Amniotic epithelial cell (primary cell): Measurements from ENCODE around the gene COL6A2.
A peak's percentile ranks its signal among the peaks of the same experiment; 100 is the strongest.

Experiments used
- DNase-seq: peaks from one replicate; pipeline ENCODE4 v3.0.0-alpha.2; 2010; ENCODE audit warnings: low read depth

Gene COL6A2

DNA sequence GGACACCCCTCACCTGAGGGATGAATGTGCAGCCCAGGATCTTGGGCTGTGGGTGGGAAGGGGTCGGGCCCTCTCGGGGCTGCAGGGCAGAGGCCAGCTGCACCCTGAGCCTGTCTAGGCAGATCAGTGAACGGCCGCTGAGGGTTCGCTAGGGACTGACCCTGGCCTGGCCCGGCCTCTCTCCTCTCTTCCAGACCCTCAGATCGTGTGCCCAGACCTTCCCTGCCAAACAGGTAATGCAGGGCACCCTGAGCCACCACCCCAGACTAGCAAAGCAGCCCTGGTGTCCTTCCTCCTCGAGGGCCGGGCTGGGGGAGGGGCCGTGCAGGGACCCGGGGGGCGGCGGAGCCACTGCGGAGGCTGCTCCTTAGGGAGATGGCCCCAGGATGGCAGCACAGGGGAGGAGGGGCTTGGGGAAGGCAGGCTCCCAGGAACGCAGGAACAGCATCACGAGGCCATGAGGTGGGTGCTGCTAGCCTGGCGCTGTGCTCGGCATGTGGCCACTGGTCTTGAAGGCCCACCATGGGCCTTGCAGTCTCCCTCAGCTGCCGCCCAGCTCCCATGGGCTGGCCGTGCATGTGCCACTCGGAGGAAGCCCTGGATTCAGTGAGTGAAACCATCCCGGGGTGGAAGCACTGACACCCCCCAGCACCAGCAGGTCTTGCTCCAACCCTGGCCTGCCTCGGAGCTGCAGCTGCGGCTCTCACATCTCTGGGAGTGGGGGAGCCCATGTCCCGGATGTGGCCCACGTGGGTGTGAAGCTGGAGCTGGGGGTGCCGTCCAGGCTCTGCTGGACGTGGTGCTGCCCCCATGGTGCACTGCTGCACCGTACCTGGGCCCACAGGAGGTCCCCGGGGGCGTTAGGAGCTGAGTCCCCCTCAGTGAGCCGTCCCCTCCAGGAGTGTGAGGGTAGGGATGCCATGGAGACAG lies 28.7 kb downstream of the COL6A2 start:
- no peak for DNase-seq

DNA sequence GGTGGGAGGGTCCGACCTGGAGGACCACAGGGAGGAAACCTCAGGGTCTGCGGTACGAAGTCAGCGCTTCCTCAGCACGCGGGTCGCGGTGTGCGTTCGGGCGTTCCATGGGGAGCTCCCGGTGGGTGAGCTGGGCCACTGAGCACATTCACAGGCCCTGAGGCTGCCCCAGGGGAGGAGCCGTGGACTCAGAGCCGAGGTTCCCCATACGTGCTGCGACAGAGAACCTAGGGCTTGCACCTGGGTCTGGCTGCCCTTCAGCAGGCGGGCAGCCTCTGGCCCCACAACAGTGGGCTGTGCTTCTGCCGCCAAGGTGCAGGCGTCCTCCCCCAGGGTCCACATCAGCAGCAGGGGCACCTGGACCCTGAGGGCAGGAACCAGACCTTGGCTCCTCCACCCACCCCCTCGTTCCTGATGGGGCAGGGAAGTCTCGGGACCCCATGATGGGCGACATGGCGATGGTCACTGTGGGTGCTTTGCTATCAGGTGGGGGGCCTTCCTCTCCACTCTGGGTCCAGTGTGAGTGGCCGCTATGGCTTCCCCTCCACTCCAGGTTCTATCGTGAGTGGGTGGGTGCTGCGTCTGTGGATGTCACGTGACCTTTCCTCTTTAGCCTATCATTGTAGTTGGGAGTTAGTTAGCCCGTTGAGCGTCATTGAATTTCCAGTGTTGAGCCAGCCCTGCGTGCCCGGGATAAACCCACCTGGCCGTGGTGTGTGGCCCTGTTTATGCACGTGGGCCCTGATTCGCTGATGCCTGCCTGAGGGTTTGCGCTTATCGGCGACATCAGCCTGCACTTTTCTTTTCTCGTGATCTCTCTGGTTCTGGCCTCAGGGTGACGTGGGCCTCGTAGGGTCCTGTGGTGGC lies 29.6 kb downstream of the COL6A2 start:
- no peak for DNase-seq

DNA sequence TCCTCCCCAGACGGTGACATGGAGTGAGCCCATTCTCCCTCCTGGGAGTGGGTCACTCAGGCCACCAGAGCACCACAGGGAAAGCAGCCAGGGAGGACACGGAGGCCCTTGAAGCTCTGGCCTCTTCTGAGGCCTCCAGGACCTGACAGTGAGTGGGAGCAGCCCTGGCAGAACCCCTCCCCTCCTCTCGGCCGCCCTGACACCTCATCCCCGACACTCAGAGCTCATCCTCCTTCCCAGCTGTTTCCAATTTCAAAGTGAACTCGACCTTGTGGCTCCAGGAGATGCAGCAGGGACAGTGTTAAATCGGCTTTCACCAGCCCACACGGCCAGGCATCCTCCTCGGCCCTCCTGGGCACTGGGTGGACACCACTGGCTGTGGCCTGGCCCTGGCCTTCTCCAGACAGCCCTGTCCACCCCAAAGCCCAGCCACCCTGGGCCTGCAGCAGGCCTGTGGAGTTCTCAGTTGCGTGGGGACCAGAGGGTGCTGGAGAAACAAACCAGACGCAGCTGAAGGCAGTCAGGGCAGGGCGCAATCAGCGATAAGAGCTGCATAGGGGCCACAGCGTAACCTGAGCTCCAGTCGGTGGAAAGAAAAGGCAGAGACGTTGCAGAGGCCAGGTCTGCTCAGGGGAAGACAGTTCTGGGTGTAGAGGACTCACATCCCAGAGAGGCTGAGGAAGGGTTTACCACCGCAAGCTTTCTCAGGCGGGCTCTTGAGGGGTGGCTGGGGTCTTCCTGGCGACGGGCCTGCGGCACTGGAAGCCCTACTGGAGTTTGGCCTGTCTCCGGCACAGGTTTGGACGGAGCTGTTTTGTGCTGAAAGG lies 30.4 kb downstream of the COL6A2 start:
- no peak for DNase-seq

DNA sequence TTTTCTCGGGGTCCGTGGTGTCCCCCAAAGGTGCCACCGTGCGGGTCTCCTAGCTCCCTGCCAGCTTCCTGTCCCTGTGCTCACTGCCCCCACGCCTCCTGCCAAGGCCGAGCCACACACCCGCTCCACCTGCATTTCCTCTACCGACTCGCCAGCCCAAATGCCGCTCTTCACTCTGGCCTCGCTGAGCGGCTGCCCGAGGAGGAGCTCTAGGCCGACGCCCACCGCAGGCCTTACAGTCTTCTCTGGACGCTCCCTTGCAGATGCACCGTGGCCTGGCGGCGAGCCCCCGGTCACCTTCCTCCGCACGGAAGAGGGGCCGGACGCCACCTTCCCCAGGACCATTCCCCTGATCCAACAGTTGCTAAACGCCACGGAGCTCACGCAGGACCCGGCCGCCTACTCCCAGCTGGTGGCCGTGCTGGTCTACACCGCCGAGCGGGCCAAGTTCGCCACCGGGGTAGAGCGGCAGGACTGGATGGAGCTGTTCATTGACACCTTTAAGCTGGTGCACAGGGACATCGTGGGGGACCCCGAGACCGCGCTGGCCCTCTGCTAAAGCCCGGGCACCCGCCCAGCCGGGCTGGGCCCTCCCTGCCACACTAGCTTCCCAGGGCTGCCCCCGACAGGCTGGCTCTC lies 31.1 kb downstream of the COL6A2 start:
- no peak for DNase-seq

DNA sequence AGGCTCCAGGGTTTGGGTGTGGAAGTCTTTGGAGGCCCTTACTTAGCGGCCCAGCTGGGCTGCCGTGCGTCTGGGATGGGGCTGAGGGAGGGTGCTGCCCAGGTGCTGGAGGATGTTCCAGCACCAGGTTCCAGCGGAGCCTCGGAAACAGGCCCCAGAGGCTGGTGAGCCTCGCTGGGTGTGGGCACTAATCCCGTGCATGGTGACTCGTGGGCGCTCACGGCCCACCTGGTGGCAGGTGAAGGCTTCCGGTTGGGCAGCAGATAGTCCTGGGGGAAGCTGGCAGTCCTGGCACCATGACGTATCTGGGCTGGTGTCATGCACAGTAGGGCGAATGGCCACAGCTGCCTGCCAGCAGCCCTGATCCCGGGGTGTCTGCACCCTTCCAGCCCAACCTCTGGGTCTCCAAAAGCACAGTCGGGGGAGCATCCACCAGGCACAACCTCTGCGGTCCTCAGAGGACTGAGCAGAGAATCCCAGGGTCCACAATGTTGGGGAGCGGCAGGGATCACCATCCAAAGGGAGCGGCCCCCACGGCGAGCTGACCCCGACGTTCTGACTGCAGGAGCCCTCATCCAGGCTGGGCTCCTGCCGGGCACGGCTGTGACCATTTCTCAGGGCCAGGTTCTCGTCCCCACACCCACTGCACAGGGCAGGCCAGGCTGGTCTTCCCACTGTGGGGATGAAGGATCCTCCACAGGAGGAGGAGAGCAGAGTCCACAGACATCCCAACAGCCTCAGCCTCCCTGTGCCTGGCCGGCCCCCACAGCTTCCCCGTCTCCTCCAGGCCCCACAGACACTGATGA lies 32.1 kb downstream of the COL6A2 start:
- no peak for DNase-seq

DNA sequence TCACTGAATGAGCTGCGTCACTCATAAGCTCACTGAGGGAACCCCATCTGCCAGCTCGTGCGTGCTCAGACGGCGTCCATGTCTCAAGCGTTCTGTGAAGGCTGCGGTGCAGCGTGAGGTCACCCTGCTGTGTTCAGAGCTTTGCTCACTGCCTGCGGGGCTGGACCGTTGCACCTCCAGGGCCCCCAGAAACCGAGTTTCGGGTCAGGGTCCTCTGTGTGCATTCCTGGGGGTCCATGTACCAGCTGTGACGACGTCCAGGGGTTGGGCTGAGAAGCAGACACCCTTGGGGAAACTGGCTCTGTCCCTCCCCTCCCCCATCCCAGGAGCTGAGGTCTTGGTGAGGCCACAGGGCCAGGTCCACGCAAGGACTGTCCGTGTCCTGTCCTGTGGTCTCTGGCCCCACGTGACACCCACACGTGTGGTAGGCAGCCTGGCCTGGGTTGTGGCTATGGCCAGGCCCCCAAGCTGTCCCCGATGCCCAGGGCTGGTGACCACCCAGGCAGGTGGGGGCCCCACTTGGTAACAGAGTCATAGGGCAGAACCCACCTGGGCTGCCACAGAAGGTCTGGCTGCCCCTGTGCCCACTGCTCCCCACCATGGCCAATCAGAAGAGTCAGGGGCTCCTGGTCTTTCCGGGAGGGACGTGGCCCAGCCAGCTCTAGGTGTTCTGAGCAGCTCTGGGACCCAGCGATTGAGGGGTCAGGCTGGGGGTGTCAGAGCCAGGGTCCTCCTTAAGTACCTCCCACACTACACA lies 33.1 kb downstream of the COL6A2 start:
- DNase-seq = no peak

DNA sequence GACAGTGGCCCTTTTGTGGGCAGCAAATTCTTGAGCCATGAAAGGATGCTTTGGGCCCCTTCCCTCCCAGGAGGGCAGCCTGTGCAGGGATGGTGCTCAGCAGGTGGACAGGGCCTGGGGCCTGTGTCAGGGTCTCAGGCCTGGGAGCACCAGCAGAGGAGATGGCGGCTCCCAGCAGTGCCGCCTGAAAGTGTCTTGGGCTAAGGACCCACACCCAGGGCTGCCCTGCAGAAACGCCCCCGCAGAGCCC lies 33.6 kb downstream of the COL6A2 start:
- DNase-seq = no peak

DNA sequence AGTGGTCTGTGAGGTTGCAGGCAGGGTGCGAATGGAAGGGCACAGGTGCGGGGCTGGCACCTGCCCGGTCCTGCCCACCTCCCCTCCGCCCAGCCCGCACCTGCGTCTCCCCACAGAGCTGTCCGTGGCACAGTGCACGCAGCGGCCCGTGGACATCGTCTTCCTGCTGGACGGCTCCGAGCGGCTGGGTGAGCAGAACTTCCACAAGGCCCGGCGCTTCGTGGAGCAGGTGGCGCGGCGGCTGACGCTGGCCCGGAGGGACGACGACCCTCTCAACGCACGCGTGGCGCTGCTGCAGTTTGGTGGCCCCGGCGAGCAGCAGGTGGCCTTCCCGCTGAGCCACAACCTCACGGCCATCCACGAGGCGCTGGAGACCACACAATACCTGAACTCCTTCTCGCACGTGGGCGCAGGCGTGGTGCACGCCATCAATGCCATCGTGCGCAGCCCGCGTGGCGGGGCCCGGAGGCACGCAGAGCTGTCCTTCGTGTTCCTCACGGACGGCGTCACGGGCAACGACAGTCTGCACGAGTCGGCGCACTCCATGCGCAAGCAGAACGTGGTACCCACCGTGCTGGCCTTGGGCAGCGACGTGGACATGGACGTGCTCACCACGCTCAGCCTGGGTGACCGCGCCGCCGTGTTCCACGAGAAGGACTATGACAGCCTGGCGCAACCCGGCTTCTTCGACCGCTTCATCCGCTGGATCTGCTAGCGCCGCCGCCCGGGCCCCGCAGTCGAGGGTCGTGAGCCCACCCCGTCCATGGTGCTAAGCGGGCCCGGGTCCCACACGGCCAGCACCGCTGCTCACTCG lies 34.1 kb downstream of the COL6A2 start:
- no peak for DNase-seq

DNA sequence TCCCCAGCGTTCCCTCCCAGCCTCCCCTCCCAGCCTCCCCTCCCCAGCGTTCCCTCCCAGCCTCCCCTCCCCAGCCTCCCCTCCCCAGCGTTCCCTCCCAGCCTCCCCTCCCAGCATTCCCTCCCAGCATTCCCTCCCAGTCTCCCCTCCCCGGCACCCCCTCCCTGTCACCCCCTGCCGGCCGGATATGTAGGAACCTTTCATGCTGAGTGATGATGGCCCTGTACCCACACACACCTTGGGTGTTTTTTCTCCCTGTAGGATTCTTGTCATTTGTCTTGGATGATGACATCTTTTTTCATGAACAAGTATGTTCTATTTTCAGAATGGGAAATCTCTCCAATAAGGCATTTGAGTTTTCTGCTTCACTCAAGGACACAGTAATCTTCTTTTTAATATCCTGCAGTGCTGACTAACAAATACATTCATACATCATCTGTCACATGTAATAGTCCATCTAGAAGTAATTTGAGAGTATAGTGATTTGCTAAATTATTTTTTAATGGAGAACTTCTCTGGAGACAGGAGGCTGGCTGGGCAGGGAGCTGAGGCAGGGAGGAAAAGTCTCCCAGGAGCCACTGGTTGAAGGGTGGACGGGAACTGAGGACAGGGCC lies 38.0 kb downstream of the COL6A2 start:
- peak; percentile 23 for DNase-seq

DNA sequence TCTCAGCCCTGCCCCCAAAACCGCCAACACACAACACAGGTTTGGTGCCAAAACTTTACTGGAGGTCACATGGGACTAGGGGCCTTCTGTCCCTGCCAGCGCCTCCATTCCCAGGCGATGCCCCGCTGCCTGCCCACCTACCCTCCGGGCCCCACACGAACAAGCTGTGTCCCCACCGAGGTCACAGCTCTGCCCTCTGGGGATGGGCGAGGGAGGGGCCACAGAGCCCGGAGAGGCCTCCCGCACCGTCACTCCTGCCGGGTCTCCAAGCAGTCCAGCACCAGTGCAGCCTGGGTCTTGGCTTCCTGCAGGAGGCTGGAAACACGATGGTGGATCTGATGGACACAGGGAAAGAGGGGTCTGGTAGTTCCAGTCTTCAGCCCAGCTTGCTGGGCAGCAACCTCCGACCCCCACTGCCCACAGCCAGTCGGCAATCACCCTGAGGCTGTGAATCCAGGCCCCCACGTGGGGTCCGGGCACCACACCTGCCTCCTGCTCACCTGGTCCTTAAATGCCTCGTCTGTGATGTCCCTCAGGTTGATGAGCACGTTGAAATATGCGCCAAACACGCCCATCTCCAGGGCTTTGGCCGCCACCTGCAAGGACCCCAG lies 38.9 kb downstream of the COL6A2 start:
- no peak for DNase-seq

DNA sequence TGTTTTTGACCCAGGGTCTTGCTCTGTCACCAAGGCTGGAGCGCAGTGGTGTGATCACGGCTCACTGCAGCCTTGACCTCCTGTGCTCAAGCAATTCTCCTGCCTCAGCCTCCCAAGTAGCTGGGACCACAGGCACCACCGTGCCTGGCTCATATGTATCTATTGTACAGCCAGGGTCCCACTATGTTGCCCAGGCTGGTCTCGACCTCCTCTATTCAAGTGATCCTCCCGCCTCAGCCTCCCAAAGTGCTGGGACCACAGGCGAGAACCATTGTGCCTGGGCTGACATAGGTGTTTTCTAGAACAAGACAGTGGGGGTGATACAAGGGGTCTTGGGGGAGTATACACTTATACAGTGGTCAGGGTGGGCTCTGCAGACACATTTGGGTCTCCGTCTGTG lies 40.0 kb downstream of the COL6A2 start:
- no peak for DNase-seq

DNA sequence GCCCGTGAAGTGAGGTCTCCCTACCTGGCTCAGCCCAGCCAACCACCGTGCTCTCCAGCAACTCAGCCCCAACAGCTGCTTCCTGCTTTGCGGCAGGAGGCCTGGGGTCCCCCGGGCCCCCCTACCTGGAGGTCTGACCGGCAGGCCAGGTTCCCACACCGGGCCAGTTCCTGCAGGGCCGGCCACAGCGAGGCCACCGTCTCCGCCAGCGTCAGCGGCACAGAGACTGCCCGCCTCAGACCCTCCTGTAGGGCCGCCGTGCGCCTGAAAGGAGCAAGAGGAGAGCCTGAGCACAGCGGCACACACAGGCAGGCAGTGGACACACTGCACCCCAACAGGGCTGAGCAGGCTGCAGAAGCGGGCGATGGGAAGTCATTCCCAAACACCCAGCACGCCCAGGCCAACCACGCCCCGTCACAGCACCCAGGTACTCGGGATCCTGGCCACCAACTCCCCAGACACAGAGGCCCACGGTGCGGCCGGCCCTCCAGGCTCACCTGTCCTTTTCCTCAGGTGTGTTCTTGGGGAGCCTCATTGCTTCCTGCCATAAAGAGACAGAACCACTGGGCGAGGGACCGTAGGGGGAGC lies 40.6 kb downstream of the COL6A2 start:
- DNase-seq = no peak

DNA sequence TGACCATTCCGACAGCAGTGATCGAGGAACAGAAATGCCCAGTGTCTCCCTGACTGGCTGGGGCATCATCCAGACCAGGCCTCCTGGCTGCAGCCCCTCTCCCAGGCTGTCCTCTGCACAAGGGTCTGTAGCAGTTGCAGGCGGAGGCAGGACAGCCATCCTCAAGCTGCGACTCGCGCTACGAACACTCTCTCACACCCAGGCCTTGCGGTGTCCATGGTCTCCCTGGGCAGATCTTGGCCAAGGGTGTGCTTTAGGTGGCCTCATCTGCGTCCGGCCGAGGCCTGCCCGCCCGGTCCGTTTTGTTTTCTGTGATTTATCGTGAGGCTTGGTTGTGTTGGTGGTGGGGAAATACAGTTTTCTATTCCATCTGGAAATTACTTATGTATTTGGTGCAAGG lies 41.8 kb downstream of the COL6A2 start:
- no peak for DNase-seq

DNA sequence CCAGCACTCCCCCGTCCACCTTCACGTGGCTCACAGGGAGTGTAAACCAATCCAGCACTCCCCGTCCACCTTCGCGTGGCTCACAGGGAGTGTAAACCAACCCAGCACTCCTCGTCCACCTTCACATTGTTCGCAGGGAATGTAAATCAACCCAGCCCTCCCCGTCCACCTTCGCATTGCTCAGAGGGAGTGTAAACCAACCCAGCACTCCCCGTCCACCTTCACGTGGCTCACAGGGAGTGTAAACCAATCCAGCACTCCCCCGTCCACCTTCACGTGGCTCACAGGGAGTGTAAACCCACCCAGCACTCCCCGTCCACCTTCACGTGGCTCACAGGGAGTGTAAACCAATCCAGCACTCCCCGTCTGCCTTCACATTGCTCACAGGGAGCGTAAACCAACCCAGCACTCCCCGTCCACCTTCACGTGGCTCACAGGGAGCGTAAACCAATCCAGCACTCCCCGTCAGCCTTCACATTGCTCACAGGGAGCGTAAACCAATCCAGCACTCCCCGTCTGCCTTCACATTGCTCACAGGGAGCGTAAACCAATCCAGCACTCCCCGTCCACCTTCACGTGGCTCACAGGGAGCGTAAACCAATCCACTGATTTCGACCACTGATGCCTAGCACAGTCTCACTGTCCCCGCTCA lies 42.6 kb downstream of the COL6A2 start:
- peak; percentile 46 for DNase-seq

DNA sequence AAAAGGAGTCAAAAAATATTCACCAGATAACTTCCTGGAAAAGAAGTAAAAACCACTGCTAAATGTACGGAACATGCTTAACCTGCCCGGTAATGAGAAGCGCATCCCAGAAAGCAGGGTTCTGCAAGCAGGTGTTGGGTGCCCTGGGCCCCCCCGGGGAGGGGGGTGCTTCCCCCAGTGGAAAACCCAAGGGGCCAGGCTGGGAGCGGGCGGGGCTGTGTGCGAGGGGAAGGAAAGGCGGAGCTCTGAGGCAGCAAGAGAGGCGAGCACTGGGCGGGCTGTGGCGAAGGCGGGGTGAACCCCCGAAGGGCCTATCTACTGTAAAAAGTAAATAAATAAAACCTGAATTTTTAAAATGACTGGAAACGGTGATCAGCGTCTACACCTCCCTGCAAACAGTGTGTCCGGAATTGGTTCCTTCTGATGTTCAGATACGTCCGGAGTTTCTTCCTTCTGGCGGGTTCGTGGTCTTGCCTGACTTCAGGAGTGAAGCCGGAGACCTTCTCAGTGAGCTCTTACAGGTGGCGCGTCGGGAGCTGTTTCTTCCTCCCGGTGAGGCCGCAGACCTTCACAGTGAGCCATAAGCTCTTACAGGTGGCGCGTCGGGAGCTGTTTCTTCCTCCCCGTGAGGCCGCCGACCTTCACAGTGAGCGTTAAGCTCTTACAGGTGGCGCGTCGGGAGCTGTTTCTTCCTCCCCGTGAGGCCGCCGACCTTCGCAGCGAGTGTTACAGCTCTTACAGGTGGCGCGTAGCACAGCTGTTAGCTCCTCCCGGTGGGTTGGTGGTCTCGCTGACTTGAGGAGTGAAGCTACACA lies 44.1 kb downstream of the COL6A2 start:
- DNase-seq = no peak

DNA sequence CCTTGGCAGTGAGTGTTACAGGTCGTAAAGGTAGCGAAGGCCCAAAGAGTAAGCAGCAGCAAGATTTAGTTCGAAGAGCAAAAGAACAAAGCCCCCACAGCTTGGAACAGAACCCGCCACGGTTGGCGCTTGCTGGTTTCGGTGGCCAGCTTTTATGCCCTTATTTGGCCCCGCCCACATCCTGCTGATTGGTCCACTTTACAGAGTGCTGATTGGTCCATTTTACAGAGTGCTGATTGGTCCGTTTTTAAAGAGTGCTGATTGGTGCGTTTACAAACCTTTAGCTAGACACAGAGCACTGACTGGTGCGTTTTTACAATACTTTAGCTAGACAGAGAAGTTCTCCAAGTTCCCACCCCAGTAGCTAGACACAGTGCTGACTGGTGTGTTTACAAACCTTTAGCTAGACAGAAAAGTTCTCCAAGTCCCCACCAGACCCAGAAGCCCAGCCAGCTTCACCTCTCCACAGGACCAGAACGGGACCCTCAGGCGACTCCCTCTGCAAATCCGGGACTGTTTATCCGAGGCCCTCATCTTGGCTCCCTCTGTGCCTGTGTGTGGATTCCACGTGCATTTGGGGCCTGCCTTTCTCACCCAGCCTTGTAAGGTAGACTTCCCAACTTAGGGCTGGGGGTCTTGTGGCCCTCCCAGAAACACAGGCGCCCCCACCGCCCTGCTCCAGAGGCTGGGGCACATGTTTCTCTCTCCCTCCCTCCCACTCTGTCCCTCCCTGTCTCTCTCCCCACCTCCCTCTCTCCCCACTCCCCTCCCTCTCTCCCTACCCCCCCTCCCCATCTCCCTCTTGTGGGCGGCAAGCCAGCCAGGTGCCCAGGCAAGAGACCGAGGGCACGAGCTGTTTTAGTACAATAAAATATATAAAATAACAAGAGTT lies 44.9 kb downstream of the COL6A2 start:
- DNase-seq = no peak
